NCI-H146 treated with DMSO at 0.1 percent for 48 hours (cell line): Measurements from ENCODE around the gene BBOX1.

Experiments
- DNase-seq: peaks from one replicate; lab custom pipeline; 2025; ENCODE audit not compliant: unreplicated experiment; lab: John Stamatoyannopoulos, UW

BBOX1 gene

DNA sequence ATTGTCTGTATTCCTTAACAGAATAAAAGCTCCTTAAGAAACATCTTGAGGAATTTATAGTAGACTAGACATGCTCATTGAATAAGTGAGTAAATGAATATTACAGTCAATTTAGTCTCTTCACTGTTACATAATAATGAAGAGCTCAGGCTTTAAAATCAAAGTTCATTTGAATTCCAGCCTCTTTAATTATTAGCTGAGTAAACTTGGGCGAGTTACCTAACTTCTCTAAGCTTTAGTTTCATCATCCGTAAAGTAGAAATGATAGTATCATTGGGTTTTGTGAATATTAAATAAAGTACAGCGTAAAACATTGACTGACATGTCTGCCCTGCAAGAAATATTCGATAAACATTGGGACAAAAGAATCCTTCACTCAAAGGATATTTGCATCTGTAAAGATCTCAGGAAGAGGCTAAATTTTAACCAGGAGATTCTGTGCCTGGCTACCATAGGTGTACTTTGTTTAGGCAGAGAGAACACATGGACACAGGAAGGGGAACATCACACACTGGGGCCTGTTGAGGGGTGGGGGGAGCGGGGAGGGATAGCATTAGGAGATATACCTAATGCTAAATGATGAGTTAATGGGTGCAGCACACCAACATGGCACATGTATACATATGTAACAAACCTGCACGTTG is 15.2 kb upstream of the BBOX1 start:
- DNase-seq, result no peak

DNA sequence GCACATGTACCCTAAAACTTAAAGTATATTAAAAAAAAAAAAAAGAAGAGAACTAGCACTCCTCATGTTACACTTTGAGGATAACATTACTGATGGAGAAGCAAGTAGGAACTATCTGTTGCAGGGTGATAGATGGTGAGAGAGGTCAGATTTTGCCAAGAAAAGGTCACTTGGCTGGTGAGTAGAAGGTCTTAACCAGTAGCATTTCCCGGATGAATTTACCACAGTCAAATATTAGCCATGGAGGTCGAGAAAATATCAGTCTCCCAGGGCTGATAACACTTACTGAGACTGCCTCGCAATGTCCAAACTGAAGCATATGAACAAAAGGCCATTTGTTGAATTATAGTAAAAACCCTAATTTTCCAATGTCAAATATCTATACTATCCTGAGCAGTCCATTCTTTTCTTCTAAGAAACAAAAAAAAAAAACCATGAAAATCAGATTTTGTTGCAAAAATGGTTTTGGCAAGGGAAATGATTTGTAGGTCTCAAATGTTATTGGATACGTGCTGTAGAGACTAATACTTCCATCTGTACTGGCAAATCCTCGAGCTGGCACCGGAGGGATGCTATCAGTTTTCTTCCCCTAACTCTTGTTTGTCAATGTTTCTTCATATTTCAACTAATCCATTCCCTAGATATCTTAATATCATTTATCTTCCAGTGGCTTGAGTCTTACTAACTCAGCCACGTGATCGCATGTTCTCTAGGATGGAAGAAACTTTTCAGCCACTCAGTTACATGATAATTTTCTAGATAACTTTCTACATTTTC is 14.5 kb upstream of the BBOX1 start:
- DNase-seq, result no peak

DNA sequence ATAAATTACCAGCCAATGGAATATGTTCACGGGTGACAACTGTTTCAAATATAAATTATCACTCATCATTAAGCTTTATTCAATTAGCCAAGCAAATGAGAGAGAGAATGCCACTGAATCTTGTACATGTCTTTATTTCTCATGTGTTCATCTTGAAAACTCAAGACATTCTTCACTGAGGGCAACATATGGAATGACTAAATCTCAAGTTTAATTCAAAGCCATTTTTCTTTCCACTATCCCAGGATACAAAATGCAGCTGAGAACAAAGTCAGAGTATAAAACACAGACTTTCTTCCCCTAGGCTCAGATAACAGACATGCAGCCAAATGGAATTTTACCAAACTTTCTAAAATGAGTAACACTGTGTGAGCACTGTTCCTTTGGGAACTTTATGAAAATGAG is 12.1 kb upstream of the BBOX1 start:
- DNase-seq, result no peak

DNA sequence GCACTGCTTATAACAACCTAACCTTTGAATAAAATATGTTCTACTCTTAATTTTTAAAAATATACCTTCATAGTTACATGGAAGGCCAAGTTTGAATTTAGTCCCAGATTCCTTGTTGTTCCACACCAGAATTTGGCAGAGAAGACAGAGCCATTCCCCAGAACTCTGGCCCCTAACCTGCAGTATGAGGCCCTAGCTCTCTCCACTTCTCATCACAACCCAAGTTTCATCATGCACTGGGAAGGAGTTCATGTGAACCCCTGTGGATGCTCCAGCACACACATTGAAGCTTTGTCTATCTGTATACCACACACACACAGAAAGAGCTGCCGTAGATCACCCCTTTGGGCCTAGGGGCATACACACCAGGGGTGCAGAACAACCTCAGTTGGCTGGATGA is 10.6 kb upstream of the BBOX1 start:
- DNase-seq, result no peak

DNA sequence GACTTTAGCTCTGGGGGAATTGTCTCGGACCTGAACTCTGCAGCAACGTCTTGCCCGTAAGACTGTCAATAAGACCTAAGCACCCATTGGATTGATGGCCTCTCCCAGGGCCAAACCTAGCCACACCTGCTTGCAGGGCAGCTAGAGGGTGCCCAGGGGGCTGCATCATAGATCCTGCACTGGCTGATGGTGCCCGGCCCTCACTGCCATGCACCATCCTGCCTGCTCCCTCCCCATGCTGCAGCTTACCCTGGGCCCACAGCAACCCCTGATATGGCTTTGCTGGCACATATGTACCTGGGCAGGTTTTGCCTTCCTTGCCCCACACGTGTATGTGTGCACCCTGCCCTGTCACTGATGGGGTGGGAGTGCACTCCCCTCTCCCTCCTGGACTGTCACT is 8.9 kb upstream of the BBOX1 start:
- no peak for DNase-seq

DNA sequence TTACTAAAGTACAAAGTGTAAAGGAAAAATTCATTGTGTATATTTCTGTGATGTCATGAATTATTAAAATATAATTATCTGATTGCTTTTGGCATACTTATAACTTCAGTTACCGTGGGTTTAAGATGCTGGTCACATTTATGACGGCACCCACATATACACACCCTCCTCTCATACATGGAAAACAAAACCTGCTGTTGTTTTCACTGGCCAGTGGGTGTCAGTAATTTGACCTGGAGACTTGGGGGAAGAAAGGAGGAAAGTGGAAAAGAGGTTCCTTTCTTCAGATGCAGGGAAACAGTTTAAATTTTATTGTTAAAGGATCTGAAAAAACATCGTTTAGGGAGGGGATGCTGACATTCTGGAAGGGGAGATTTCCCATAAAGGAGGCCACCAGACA is 742 bp upstream of the BBOX1 start:
- DNase-seq, result no peak

DNA sequence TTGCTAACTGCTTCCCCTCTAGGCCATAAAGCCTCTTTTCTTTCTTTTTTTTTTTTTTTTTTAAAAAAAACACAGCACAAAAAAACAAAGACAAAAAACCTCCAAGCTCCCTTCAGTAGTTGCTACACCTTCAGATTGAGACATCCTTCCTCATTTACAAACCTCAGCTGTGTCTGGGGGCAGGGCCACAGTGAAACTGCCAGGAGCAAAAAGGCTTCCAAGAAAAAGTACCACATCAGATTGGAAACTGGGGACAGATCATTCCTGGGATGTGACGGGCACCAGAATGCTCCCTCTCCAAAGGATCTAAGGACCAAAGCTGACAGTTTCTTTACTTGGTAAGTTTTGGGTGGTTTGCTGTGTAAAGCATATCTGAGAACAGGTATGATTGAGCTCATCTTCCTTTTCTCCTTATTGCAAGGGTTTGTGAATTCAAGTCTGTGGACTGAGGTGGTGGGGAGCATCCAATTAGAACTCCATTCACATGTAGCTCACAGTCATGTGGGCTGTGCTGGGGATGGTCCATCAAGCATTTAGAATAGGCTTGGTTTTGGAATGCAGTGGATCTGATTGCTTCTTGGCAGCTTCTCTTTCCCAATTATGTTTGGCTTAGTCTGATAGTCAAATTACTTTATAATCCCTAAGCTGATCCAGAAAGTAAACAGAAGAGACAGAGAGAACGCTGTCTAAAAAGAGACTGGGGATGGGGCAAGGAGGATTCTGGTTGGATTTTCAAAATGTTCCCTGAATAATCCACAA is 705 bp downstream of the BBOX1 start:
- DNase-seq, result no peak

DNA sequence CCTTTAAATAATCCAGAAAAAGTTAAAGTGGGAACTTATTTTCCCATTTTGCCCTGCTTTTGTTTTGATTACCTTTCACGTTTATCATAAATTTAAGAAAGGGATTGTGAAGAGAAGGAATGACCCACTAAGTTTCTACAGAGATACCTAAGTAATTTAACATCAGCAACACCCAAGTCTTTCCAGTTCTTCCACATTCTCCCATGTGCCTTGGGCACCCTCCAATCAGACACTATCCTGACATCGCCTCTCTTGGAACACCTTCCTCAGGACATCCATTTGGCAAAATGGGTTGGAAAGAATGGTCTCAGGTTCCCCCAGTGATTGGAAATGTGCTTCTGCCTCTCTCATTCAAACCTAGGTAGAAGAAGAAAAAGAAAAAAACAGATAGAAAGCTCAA is 6.3 kb downstream of the BBOX1 start:
- no peak for DNase-seq

DNA sequence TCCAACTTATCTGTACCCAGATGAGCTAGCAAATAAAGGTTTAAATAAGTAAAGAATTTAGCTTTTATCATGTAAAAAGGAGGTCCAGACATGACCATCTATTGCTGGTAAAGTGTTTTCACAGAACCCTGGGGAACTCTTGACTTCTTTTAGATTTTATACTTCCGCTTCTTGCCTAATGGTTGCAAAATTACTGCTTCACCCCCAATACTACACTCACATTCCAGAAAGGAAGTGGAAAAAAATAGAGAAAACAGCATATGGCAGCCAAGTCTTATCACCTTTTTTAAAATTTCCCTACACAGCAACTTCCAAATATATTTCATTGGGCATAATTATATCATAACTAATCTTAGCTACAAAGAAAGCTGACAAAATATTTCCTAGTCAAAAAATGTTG is 12.1 kb downstream of the BBOX1 start:
- DNase-seq, result no peak

DNA sequence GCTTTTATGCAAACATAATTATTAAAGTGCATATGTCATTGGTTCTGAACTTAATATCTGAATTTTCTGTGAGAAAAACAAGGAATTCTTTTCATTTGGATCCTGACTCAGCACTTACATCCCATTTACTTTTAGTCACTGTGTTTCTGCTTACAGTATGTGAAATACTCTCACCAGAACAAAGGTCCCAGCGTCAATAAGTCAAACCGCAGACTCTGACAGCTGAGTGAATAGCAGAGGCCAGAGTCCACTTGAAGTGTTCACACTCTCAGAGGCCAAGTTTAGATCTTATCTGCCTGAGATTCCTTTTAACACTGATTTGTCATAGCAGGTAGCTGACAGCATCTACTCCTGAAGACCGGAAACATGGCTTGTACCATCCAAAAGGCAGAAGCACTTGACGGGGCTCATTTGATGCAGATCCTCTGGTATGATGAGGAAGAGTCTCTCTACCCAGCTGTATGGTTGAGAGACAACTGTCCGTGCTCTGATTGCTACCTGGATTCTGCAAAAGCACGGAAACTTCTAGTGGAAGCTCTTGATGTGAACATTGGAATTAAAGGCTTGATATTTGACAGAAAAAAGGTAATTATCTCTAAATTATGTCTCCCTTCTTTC is 14.6 kb downstream of the BBOX1 start:
- no peak for DNase-seq

DNA sequence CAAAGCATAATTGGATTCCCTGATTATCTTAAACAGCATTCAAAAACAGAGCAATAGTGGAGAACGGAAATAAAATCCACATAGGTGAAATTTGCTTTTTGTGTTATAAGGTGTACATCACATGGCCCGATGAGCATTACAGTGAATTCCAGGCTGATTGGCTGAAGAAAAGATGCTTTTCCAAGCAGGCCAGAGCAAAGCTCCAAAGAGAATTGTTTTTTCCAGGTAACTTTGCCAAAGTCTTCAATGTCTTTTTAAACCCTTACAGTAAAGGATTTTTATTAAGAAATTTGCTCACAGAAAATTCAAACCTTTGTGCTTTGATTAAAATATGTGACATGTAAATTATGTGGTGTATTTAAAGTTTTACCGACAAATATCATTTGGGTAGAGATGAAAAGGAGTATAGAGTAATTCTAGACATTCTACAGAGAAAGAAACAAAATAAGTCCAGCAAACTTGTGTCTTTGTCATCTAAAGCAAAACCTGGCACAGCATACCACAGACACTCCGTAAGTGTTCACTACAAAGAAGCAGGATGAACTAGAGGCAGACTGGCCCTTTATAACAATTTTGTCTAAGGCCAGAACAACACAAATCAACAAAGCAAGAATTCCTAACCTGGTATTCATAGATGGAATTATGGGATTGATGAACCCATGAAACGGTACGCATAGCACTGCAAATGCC is 16.6 kb downstream of the BBOX1 start:
- DNase-seq, result no peak

DNA sequence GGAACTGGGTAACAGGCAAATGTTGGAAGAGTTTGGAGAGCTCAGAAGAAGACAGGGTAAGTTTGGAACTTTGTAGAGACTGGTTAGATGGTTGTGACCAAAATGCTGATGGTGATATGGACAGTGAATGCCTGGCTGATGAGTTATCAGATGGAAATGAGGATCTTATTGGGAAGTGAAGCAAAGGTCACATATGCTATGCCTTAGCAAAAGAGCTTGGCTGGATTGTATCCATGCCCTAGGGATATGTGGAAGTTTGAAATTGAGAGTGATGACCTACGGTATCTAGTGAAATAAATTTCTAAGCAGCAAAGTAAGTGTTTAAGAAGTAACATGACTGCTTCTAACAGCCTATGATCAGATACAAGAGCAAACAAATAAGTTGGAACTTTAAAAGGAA is 17.8 kb downstream of the BBOX1 start:
- DNase-seq, result no peak

DNA sequence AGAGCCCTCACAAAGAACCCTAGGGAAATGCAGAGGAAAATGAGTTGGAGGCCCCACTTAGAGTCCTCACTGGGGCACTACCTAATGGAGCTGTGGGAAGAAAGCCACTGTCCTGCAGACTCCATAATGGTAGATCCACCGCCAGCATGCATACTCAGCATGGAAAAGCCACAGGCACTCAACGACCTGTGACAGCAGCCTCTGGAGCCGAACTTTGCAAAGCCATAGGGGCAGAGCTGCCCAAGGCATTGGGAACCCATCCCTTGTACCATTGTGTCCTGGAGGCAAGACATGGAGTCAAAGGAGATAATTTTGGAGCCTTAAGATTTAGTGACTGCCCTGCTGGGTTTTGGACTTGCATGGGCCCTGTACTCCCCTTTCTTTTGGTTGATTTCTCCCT is 18.8 kb downstream of the BBOX1 start:
- no peak for DNase-seq

DNA sequence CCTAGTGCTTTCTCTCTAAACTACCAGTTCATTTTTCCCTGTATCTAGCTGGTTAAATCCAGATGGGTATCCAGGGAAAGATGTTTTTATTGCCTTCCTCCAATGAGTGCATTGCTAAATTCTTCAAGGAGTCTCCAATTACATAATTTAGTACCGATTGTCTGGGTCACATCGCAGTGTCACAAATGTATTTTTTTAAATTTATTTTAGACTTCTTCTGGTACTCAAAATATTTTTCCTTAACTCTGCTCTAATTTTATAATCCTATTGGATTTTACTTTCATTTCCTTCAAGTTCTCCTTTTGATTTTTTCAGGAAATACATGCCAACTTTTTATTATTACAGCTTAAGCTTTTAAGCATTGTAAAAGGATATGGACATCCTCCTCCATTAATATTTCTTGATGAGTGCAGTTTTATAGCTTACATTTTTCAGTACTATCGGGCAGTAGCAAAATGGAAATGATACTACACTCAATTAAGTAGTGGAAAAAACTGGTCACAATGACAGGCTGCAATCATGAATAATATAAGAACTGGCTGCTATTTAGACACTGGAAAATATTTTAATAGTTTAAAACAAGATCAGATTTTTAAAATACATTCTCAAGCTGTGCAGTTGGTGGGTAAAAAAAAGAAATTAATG is 20.3 kb downstream of the BBOX1 start:
- no peak for DNase-seq

DNA sequence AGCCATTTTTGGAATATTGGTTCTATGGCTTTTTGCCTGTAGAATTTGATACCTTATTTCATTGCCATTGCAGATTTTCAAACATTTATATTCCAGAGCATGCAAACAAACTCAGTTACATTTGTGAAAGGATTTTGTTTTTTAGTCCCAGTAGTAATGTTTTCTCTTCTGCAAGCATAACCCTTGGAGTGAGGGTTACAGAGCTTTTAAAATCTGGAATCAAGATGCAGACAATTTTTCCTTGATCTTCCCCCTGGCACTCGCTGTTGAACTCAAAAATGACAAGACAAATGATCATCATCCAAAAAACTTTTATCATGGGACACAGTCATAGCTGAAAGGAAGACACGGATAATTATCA is 20.8 kb downstream of the BBOX1 start:
- DNase-seq, result no peak

DNA sequence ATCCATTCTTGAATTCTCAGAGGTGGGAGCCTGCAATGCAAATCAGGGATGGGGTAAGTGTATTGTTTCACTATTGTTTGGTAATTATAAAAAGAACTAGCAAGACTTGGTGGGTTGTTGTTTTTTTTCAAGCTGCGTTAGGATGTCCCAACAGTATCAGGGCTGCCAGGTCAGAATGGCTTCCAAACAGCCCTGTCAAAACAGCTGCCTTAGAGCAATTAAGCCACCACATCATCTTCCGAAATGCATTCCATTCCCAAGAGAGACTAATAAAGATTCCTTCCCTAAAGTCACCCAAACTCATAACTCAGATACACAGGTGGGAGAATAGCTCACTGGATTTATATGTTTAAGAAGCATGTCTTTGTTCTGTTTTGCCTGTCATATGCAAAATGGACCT is 23.5 kb downstream of the BBOX1 start:
- DNase-seq, result no peak

DNA sequence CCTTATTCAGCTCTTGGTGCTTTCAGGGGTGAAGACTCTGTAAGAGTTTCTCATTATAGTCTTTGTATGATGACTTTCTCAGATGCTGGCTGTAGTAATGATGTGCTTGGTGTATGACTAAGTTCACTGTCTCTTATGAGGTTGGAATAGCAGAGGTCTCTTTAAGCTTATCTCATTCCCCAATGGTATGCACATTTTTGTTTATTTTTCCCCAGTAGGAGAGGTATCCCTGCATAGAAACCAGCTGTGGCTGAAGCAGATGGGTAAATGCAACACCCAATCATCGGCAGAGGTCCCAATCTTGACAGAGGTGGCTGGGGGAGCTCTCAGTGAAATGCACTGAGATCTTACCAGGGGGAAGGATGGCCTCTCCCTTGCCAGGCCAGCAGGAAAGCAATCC is 34.6 kb downstream of the BBOX1 start:
- no peak for DNase-seq

DNA sequence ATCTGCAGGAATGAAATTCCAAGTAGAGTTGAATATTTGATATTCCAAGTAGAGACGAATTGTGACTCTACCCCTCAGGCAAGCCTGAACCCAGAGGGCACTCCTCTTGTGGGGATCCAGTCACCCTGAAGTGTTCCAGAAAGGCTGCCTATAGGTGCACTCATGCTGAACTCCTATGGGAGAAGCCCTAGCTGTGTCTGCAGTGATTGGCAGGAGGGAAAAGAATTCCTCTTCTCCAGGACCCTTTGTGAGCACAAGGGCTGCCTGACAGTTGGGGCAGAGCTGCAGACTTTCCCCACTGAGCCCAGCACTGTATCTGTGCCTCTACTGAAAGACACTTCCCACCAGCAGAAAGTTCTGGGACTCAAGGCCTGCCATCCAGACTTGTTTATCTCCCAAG is 35.0 kb downstream of the BBOX1 start:
- no peak for DNase-seq

DNA sequence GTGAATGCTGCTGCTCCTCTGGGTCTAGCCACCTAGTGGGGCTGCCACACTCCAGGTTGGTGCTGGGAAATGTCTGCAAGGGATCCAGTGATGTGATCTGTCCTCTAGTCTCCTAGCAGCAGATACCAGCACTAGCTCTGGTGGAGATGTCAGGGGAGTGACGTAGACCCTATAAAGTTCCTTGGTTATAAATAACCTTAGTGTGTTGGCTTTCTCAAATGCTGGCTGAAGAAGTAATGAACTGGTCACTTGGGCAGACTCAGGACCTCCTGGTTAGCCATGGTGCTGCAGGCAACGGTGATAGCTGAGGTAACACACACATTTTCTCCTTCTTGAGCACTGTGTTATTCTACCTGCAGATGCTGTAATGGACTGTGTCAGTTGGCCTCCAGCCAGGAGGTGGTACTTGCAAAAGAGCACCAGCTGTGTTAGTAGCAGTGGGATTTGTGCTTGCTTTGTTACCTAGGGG is 35.5 kb downstream of the BBOX1 start:
- no peak for DNase-seq

DNA sequence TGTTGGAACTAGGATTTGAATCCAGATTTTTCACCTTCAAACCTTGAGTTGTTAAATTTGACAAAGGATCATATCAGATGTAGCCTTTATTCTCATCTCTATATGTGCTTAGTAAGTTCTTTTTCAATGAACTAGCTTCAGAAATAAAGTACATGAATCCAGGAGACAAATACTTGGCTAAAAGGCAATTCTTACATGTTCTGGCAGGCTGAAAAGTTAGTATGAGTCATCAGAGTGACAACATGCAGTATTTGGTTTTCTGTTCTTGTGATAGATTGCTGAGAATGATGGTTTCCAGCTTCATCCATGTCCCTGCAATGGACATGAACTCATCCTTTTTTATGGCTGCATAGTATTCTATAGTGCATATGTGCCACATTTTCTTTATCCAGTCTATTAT is 40.4 kb downstream of the BBOX1 start:
- DNase-seq, result no peak

DNA sequence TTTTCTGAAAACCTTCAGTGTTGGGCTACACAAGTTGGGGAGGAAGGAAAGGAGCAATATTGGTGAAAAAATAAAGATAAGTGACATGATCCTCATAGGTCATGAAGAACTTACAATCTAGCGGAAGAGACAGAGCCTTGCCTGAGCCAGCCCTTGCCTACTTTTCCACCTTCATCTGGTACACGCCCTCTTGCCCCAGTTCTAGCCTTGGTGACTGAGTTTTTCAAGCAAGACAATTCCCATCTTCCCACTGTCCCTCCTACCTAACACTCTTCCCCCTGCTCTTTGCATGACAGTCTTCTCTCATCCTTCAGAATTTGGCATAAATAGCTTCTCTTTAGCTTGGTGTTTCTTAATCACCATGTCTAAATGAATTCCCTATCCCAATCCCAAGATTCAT is 42.6 kb downstream of the BBOX1 start:
- no peak for DNase-seq
